HepG2 (cell line): Measurements from ENCODE around the gene HMGB2. TPM values are rescaled to one million over a fixed set of nuclear protein-coding genes. Genes with fewer than 3 reads are reported as not detected.

ENCODE experiments used
- CCDC6 ChIP-seq: sonication (generic); formaldehyde crosslinking; IDR thresholded peaks from 2 replicates; pipeline ENCODE4 v1.8.1; 2022; ENCODE audit warnings: mild to moderate bottlenecking, missing genetic modification reagents, moderate library complexity
- HMG20A ChIP-seq: IDR thresholded peaks from 2 replicates; pipeline ENCODE4 v1.6.1; 2016; ENCODE audit warnings: borderline replicate concordance
- MEF2D ChIP-seq: sonication (generic); formaldehyde crosslinking; IDR thresholded peaks from 2 replicates; pipeline ENCODE4 v1.5.1; 2020; ENCODE audit warnings: mild to moderate bottlenecking, missing genetic modification reagents
- MEIS2 ChIP-seq: sonication (generic); formaldehyde crosslinking; IDR thresholded peaks from 2 replicates; pipeline ENCODE4 v1.9.0; 2021; ENCODE audit warnings: mild to moderate bottlenecking, missing genetic modification reagents
- NRL ChIP-seq: sonication (generic); formaldehyde crosslinking; IDR thresholded peaks from 2 replicates; pipeline ENCODE4 v1.5.0; 2020; ENCODE audit warnings: missing genetic modification reagents, mild to moderate bottlenecking, moderate library complexity, borderline replicate concordance
- RFXAP ChIP-seq: sonication (generic); formaldehyde crosslinking; IDR thresholded peaks from 2 replicates; pipeline ENCODE4 v1.4.0; 2020; ENCODE audit warnings: missing genetic modification reagents, borderline replicate concordance
- TAF15 ChIP-seq: fragments of 200-400 bp; formaldehyde crosslinking; IDR thresholded peaks from one replicate; pipeline ENCODE4 v1.6.1; 2018; ENCODE audit warnings: mild to moderate bottlenecking, low read depth, low read length; ENCODE audit not compliant: poor library complexity, severe bottlenecking
- ZNF160 ChIP-seq: sonication (generic); formaldehyde crosslinking; IDR thresholded peaks from 2 replicates; pipeline ENCODE4 v1.8.0; 2022; ENCODE audit warnings: mild to moderate bottlenecking, inconsistent platforms, missing genetic modification reagents
- ZNF264 ChIP-seq: sonication (generic); formaldehyde crosslinking; IDR thresholded peaks from 2 replicates; pipeline ENCODE4 v1.4.0; 2020; ENCODE audit warnings: missing genetic modification reagents
- ZNF333 ChIP-seq: sonication (generic); formaldehyde crosslinking; IDR thresholded peaks from 2 replicates; pipeline ENCODE4 v1.4.0; 2020; ENCODE audit warnings: mild to moderate bottlenecking, missing genetic modification reagents, borderline replicate concordance
- ZNF777 ChIP-seq: sonication (generic); formaldehyde crosslinking; IDR thresholded peaks from 2 replicates; pipeline ENCODE4 v1.4.0; 2020; ENCODE audit warnings: missing genetic modification reagents
- polyA plus RNA-seq, 8 experiments: library from polyadenylated mRNA; depleted of rRNA in 3 of 8; stranded (reverse) in 7 of 8; unstranded in 1 of 8; fragments of >200 nt; fragmentation: Illumina TruSeq in 4 of 8; extraction: Trizol in 4 of 8; gene quantifications; 2 replicates each; pipeline versions ENCODE4 v1.2.1 to v1.2.3, GENCODE V29; 2011 to 2016; ENCODE audit warnings: low read depth in 4 of 8, missing spikeins in 1 of 8, mixed read lengths in 1 of 8; ENCODE audit not compliant: insufficient read depth in 1 of 8
- total RNA-seq, 5 experiments: library from RNA; depleted of rRNA; stranded (reverse); fragments of >200 nt; fragmentation: Illumina TruSeq; extraction: Trizol; gene quantifications; 2 replicates each; pipeline ENCODE4 v1.2.3, GENCODE V29; 2016; ENCODE audit warnings: low read depth in 1 of 5
- TF ChIP-seq, protein P1 (sequence below): sonication (generic); formaldehyde crosslinking; IDR thresholded peaks from 2 replicates; pipeline ENCODE4 v1.5.1; 2020; ENCODE audit warnings: mild to moderate bottlenecking, missing genetic modification reagents, borderline replicate concordance
- TF ChIP-seq, protein P2 (sequence below): IDR thresholded peaks from 2 replicates; pipeline ENCODE4 v1.6.1; 2016
- TF ChIP-seq, protein P3 (sequence below): sonication (generic); formaldehyde crosslinking; IDR thresholded peaks from 2 replicates; pipeline ENCODE4 v1.9.0; 2022; ENCODE audit warnings: missing genetic modification reagents, mild to moderate bottlenecking, borderline replicate concordance
- TF ChIP-seq, protein P4 (sequence below): sonication (generic); formaldehyde crosslinking; IDR thresholded peaks from 2 replicates; pipeline ENCODE4 v1.8.0; 2022; ENCODE audit warnings: missing genetic modification reagents, mild to moderate bottlenecking, borderline replicate concordance
- TF ChIP-seq, protein P5 (sequence below): sonication (generic); formaldehyde crosslinking; IDR thresholded peaks from 2 replicates; pipeline ENCODE4 v1.8.1; 2023; ENCODE audit warnings: mild to moderate bottlenecking, moderate library complexity, missing genetic modification reagents

HMGB2 gene
- total and polyA plus RNA-seq, 2 of the 13 experiments (the other 11 are each of a cell fraction or from before 2014, with no cell fraction given) = 90.5 to 332 TPM

DNA sequence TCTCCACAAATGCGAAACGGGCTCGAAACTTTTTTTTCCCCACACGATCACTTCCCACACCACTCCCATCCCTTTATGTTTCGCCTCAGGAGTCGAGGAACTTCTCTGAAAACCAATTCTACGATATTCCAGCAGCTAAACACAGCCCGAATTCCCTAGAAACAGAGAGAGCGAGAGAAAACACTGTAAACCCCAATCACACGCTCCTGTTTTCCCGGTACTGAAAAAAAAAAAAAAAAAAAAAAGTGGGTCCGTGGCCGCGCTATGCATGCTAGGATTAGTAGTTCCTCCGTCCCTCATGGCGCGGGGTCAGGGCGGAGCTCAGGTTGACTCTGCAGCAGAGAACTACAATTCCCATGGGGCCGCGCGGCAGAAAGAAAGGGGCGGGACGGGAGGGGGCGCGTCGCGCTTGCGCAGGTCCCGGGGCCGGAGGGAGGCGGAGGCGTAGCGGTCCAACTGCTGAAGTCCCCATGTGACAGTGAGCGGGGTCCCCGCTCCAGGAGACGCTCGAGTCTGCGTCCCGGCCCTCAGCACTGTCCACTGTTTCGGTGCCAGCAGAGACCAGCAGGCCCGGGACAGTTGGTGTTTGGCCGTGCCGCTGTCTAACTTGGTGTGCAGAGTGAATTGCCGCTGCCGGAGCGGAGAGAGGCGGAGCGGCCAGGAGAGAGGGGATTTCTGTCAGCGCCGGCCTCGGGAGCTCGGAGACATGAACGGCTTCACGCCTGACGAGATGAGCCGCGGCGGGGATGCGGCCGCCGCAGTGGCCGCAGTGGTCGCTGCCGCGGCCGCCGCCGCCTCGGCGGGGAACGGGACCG lies 36.5 kb upstream of the HMGB2 start, which contains the start of gene SAP30 (continued):
- TF ChIP-seq ZNF160 (peak; percentile 65; the same call in 1 of the 2 replicates), ZNF777 (peak; percentile 59), ZNF333 (no peak), TAF15 (no peak), CCDC6 (CRISPR knock-in tag) (0 out of 2 replicates have a peak, but pooled peaks have one; percentile 60), ZNF264 (CRISPR knock-in tag) (0 out of 2 replicates have a peak, but pooled peaks have one; percentile 23), HMG20A (CRISPR knock-in tag) (no peak), NRL (0 out of 2 replicates have a peak, but pooled peaks have one; percentile 34), MEIS2 (CRISPR knock-in tag) (peak; percentile 50; the same call in 1 of the 2 replicates), RFXAP (CRISPR knock-in tag) (peak; percentile 58; the same call in 1 of the 2 replicates), MEF2D (CRISPR knock-in tag) (peak; percentile 59; the same call in 1 of the 2 replicates)
- TF ChIP-seq, protein P1, sequence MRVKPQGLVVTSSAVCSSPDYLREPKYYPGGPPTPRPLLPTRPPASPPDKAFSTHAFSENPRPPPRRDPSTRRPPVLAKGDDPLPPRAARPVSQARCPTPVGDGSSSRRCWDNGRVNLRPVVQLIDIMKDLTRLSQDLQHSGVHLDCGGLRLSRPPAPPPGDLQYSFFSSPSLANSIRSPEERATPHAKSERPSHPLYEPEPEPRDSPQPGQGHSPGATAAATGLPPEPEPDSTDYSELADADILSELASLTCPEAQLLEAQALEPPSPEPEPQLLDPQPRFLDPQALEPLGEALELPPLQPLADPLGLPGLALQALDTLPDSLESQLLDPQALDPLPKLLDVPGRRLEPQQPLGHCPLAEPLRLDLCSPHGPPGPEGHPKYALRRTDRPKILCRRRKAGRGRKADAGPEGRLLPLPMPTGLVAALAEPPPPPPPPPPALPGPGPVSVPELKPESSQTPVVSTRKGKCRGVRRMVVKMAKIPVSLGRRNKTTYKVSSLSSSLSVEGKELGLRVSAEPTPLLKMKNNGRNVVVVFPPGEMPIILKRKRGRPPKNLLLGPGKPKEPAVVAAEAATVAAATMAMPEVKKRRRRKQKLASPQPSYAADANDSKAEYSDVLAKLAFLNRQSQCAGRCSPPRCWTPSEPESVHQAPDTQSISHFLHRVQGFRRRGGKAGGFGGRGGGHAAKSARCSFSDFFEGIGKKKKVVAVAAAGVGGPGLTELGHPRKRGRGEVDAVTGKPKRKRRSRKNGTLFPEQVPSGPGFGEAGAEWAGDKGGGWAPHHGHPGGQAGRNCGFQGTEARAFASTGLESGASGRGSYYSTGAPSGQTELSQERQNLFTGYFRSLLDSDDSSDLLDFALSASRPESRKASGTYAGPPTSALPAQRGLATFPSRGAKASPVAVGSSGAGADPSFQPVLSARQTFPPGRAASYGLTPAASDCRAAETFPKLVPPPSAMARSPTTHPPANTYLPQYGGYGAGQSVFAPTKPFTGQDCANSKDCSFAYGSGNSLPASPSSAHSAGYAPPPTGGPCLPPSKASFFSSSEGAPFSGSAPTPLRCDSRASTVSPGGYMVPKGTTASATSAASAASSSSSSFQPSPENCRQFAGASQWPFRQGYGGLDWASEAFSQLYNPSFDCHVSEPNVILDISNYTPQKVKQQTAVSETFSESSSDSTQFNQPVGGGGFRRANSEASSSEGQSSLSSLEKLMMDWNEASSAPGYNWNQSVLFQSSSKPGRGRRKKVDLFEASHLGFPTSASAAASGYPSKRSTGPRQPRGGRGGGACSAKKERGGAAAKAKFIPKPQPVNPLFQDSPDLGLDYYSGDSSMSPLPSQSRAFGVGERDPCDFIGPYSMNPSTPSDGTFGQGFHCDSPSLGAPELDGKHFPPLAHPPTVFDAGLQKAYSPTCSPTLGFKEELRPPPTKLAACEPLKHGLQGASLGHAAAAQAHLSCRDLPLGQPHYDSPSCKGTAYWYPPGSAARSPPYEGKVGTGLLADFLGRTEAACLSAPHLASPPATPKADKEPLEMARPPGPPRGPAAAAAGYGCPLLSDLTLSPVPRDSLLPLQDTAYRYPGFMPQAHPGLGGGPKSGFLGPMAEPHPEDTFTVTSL (CRISPR knock-in tag) = no peak
- TF ChIP-seq, protein P2, sequence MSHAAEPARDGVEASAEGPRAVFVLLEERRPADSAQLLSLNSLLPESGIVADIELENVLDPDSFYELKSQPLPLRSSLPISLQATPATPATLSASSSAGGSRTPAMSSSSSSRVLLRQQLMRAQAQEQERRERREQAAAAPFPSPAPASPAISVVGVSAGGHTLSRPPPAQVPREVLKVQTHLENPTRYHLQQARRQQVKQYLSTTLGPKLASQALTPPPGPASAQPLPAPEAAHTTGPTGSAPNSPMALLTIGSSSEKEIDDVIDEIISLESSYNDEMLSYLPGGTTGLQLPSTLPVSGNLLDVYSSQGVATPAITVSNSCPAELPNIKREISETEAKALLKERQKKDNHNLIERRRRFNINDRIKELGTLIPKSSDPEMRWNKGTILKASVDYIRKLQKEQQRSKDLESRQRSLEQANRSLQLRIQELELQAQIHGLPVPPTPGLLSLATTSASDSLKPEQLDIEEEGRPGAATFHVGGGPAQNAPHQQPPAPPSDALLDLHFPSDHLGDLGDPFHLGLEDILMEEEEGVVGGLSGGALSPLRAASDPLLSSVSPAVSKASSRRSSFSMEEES = peak; percentile 81
- TF ChIP-seq, protein P3, sequence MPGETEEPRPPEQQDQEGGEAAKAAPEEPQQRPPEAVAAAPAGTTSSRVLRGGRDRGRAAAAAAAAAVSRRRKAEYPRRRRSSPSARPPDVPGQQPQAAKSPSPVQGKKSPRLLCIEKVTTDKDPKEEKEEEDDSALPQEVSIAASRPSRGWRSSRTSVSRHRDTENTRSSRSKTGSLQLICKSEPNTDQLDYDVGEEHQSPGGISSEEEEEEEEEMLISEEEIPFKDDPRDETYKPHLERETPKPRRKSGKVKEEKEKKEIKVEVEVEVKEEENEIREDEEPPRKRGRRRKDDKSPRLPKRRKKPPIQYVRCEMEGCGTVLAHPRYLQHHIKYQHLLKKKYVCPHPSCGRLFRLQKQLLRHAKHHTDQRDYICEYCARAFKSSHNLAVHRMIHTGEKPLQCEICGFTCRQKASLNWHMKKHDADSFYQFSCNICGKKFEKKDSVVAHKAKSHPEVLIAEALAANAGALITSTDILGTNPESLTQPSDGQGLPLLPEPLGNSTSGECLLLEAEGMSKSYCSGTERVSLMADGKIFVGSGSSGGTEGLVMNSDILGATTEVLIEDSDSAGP (CRISPR knock-in tag) = peak; percentile 41; the same call in 1 of the 2 replicates
- TF ChIP-seq, protein P4, sequence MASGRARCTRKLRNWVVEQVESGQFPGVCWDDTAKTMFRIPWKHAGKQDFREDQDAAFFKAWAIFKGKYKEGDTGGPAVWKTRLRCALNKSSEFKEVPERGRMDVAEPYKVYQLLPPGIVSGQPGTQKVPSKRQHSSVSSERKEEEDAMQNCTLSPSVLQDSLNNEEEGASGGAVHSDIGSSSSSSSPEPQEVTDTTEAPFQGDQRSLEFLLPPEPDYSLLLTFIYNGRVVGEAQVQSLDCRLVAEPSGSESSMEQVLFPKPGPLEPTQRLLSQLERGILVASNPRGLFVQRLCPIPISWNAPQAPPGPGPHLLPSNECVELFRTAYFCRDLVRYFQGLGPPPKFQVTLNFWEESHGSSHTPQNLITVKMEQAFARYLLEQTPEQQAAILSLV (CRISPR knock-in tag) = 0 out of 2 replicates have a peak, but pooled peaks have one; percentile 45
- TF ChIP-seq, protein P5, sequence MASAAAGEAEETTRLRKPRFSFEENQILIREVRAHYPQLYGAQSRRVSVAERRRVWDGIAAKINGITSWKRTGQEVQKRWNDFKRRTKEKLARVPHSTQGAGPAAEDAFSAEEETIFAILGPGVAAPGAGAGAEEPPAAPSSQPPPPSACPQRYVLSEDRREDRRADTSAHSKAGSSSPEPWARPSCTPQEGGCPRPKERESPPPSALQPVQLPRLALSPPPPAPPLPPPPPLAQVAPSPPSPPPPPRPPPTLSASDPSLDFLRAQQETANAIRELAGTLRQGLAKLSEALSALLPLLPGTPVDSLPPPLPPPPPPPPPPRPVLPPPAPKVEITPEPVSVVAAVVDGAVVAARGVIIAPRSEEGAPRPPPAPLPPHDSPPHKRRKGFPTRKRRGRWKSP (CRISPR knock-in tag) = no peak; the same call in 1 of the 2 replicates
